Activated CD8-positive, alpha-beta memory T cell treated with anti-CD3 and anti-CD28 coated beads, Interleukin-2, amount 50 U/mL, for 24 hours (primary cell): ENCODE measurements around the gene GSS.

ENCODE experiments used
- DNase-seq: peaks from one replicate; pipeline ENCODE4 v3.0.0-alpha.2; 2020; ENCODE audit errors: extremely low read depth

Gene GSS

GRCh38 chr20:34978092-34978744 lies 22.6 kb upstream of the GSS start:
- no peak for DNase-seq

- DNase-seq: no peak
These were observed 21.9 kb upstream of the GSS start for GRCh38 chr20:34977365-34978091.

- DNase-seq: no peak
These were observed 20.7 kb upstream of the GSS start for GRCh38 chr20:34976286-34976685.

GRCh38 chr20:34974246-34974645 lies 18.6 kb upstream of the GSS start:
- no peak for DNase-seq

GRCh38 chr20:34971561-34972235 lies 16.1 kb upstream of the GSS start:
- no peak for DNase-seq

GRCh38 chr20:34970846-34971560 lies 15.4 kb upstream of the GSS start:
- DNase-seq: no peak

- no peak for DNase-seq
These were observed 14.7 kb upstream of the GSS start for GRCh38 chr20:34970193-34970840.

- no peak for DNase-seq
These were observed 12.6 kb upstream of the GSS start for GRCh38 chr20:34968042-34968775.

GRCh38 chr20:34967421-34967820 lies 11.8 kb upstream of the GSS start:
- DNase-seq: no peak

GRCh38 chr20:34965051-34965450 lies 9.4 kb upstream of the GSS start:
- no peak for DNase-seq

GRCh38 chr20:34964486-34964885 lies 8.9 kb upstream of the GSS start:
- no peak for DNase-seq

GRCh38 chr20:34956751-34957472 lies 1.3 kb upstream of the GSS start:
- no peak for DNase-seq

GRCh38 chr20:34956041-34956458 lies 444 bp upstream of the GSS start:
- DNase-seq: no peak

- DNase-seq: no peak
These were observed 739 bp downstream of the GSS start for GRCh38 chr20:34954904-34955230.

GRCh38 chr20:34953960-34954359 lies 1.6 kb downstream of the GSS start:
- DNase-seq: no peak

- no peak for DNase-seq
These were observed 2.9 kb downstream of the GSS start for GRCh38 chr20:34952671-34953070.

- no peak for DNase-seq
These were observed 4.0 kb downstream of the GSS start for GRCh38 chr20:34951652-34952051.

- DNase-seq: no peak
These were observed 4.4 kb downstream of the GSS start for GRCh38 chr20:34951252-34951651.

- DNase-seq: no peak
These were observed 6.5 kb downstream of the GSS start for GRCh38 chr20:34949120-34949519.

- DNase-seq: no peak
These were observed 7.6 kb downstream of the GSS start for GRCh38 chr20:34948030-34948429.

GRCh38 chr20:34947336-34947735 lies 8.3 kb downstream of the GSS start:
- DNase-seq: no peak
